ENCODE data around the gene MAPK13.
"Not testable (repeated sequence)": the region's sequence is repeated elsewhere in the genome, so short reads cannot be mapped to it uniquely, and the experiment has no call there.

MAPK13 gene

DNA sequence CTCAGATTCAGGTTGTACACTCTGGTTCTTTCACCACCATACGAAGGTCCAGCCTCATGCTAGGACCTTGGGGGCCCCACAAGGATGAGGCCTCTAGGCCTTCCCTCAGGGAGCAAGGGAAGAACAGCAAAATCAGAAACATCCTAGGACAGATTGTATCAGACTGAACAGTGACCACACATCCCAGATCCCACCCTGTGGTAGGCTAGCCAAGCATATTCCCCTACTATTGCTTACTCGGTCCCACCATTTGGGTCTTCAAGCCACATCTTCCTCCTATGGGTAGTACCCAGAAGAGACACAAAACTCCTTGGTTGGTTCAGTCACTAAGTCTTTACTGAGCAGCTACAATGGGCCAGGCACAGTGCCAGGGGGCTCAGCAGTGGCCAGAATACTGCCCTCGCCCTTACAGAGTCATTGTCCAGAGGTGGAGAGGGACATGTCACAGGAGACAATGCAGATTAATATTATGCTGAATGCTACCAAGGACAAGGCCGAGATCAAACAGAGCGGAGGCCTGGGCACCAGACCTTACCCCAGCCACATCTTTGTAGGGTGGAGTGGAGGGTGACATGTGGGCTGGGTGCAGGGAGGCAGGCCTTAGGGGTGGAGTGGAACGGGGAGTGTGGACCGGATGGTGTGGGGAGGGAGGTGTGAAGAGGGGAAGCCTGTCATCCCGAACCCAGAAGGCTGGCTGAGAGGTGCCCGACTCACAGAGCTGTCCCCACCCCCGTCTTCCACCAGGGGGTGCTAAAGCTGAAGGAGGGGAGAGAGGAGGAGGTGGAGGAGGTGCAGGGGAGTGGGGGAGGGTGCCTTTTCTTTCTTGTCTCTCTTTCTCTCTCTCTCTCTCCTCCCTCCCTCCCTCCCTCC, 6.8 kb upstream of the MAPK13 start:
- H3K4me3 ChIP-seq (ENCODE audit: control insufficient read depth, low read depth, low read length): no peak overlapping the region
- TF ChIP-seq, protein P1, sequence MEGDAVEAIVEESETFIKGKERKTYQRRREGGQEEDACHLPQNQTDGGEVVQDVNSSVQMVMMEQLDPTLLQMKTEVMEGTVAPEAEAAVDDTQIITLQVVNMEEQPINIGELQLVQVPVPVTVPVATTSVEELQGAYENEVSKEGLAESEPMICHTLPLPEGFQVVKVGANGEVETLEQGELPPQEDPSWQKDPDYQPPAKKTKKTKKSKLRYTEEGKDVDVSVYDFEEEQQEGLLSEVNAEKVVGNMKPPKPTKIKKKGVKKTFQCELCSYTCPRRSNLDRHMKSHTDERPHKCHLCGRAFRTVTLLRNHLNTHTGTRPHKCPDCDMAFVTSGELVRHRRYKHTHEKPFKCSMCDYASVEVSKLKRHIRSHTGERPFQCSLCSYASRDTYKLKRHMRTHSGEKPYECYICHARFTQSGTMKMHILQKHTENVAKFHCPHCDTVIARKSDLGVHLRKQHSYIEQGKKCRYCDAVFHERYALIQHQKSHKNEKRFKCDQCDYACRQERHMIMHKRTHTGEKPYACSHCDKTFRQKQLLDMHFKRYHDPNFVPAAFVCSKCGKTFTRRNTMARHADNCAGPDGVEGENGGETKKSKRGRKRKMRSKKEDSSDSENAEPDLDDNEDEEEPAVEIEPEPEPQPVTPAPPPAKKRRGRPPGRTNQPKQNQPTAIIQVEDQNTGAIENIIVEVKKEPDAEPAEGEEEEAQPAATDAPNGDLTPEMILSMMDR (IDR thresholded peaks at IDR 0.05; ENCODE audit: control insufficient read depth, insufficient read depth, low read depth, low read length, missing control alignments): peak; percentile 91
- peak; percentile 32 for DNase-seq (ENCODE audit: low read depth)

DNA sequence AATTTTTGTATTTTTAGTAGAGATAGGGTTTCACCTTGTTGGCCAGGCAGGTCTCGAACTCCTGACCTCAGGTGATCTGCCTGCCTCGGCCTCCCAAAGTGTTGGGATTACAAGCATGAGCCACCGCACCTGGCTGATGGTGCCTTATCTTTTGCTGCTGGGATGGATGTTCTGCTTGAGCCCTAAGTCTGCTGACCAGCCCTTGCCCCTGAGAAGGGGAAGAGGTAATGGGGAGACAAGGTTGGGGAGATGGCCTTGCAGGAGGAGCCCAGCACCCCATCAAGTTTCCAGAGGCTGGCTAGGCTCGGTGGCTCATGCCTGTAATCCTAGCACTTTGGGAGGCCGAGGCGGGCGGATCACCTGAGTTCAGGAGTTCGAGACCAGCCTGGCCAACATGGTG, 6.0 kb upstream of the MAPK13 start:
- not testable (repeated sequence) for DNase-seq (ENCODE audit: low read depth); H3K4me3 ChIP-seq (ENCODE audit: control insufficient read depth, low read depth, low read length)

DNA sequence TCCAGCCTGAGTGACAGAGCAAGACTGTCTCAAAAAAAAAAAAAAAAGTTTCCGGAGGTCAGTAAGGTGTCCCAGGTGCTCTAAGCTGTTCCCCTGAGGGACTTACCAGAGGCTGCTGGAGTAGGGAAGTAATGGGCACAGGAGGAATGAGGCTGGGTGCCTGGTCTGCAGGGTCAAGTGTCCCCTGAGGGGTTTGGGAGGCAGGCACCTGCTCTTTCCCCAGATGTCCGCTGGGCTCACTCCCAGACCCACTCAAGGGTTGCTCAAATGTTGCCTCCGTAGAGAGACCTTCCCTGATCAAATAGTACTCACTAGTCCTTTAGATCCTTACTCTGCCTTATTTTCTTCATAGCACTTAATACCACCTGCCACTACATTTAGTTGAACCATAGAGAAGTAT, 5.4 kb upstream of the MAPK13 start:
- H3K4me3 ChIP-seq (ENCODE audit: control insufficient read depth, low read depth, low read length): no peak overlapping the region
- TF ChIP-seq, protein P1 (IDR thresholded peaks at IDR 0.05; ENCODE audit: control insufficient read depth, insufficient read depth, low read depth, low read length, missing control alignments): no peak
- DNase-seq (ENCODE audit: low read depth): no peak

DNA sequence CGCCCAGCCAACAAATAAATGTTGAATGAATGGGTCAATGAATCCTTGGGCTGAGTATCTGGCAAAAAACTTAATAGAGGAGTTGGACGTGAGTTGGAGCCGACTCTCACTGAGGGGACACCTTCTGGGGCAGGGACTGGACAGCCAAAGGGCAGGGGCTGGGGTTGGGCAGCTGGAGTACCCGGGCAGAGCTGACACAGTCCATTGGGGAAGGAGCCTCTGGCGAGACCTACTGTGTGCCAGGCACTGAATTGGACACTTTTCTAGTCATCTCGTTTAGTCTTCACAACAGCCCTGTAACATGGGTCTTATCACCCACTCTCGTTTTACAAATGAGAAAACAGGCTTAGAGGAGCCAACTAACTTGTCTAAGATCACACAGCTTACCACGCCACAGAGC, 4.7 kb upstream of the MAPK13 start:
- no peak for DNase-seq (ENCODE audit: low read depth)
- no peak overlapping the region for H3K4me3 ChIP-seq (ENCODE audit: control insufficient read depth, low read depth, low read length)
- TF ChIP-seq, protein P1 (IDR thresholded peaks at IDR 0.05; ENCODE audit: control insufficient read depth, insufficient read depth, low read depth, low read length, missing control alignments): no peak

DNA sequence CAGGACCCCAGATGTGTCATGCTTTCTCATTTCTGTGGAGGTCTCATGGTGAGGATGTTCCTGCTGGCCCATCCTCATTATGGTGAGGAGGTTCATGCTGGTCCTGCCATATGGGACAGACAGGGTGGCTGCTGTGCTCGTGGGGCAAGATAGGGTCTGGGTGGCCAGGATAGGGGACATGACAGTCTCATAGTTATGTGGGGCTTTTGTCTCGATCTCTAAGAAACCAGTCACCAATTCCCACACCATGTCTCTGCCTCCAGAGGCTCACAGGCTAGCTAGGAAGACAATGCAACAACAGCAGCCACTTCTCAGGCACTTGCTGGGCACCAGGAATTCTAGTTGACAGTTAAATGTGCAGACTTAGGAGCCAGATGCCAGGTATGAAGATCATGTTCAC, 4.2 kb upstream of the MAPK13 start:
- TF ChIP-seq, protein P1 (IDR thresholded peaks at IDR 0.05; ENCODE audit: control insufficient read depth, insufficient read depth, low read depth, low read length, missing control alignments): no peak
- DNase-seq (ENCODE audit: low read depth): no peak
- H3K4me3 ChIP-seq (ENCODE audit: control insufficient read depth, low read depth, low read length): no peak overlapping the region

DNA sequence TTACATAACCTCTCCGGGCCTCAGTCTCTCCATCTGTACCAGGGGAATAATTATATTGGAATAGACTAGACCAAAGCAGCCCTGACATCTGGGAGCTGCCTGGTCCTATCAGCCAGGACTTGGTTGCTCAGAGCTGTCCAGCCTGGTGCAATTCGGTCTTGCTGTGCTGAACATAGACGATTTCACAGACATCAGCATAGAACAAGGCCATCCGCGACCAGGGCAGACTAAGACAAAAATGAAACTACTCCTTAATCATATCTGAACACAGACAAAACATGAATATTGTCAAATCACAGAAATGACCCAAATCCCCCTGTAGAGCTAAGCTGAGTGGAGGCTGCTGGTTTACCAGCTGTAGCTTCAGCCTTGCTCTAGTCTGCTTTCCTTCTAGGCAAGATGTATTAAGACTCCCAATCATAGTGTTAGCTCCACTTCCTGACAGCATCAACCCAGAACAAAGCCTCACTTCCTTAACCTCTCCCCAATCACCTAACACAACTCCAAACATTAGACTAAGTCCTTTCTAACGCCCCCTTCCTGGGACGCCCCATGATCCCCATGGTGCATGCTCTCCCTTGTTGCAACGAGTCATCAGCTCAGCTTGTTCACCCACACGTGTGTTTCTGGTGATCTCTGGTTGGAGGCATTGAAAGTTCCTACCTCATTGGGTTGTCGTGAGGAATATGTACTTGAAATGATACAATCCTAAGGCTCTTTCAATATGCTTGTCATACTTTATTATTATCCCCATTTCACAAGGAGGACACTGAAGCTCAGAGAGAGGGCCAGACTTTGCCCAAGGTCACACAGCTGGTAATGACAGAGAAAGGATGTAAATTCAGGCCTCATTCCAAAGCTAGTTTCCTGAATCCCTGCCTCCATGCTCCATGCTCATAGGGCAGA, 3.5 kb upstream of the MAPK13 start:
- DNase-seq (ENCODE audit: low read depth): no peak
- no peak overlapping the region for H3K4me3 ChIP-seq (ENCODE audit: control insufficient read depth, low read depth, low read length)
- TF ChIP-seq, protein P1 (IDR thresholded peaks at IDR 0.05; ENCODE audit: control insufficient read depth, insufficient read depth, low read depth, low read length, missing control alignments): no peak
